Hepatocyte (in vitro differentiated cells): Measurements from ENCODE around the gene GJA9.

Experiments
- CTCF ChIP-seq: fragments of 200-600 bp; sonication (generic); IDR thresholded peaks from 2 replicates; pipeline ENCODE4 v1.5.1; 2016; ENCODE audit warnings: antibody characterized with exemption, mild to moderate bottlenecking; ENCODE audit not compliant: poor library complexity
- EZH2 ChIP-seq: fragments of 200-600 bp; sonication (generic); IDR thresholded peaks from 2 replicates; pipeline ENCODE4 v1.6.1; 2016; ENCODE audit warnings: antibody characterized with exemption, mild to moderate bottlenecking, borderline replicate concordance

- TF ChIP-seq CTCF (no peak), EZH2 (no peak)
Observed at GRCh38 chr1:38833146-38833545, 48.2 kb downstream of the GJA9 start.
